Activated T-cell treated with anti-CD3 and anti-CD28 coated beads, Interleukin-2, amount 50 U/mL, for 48 hours (primary cell): ENCODE data around the gene CTNS.

Experiments used
- DNase-seq, 2 experiments: peaks; one replicate each; pipeline ENCODE4 v3.0.0-alpha.2; 2020

CTNS gene

DNA sequence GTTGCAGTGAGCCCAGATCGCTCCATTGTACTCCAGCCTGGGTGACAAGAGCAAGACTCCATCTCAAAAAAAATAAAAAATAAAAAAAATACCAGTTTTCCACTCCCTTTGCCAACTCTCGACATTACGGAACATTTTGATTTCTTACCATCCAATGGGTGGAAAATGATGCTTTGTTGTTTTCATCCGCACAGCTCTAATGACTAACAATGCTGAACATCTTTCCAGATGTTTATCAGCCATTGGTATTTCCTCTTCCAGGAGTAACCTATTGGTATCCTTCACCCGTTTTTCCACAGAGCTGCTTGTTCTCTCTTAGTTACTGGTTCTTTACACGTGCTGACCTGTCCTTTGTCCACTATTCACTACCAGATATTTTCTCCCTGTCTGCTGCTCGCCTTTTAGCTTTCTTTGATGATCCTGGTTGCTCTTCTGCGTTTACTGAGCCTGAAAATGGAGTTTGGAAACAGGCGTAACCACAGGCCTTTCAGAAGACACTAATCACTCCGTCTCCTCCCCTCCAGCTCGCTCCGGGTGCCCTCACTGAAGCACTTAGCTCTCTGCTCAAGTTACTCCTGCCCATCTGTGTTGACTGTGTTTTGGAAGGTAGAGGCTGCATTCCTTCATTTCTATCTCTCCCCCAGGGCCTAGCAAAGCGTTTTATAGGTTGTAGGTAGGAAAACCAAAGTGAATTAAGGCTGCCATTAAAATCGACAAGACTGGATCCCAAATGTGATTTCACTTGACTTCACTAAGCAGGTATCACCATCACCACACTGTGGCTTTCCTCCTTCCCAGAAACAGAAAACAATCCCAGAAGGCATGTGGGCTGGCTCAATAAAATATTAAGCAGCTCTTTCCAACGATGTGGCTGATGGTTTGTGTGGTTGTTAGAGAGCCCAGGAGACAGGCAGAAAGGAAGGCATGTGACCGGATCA, 9.5 kb upstream of the CTNS start:
- DNase-seq = no peak

DNA sequence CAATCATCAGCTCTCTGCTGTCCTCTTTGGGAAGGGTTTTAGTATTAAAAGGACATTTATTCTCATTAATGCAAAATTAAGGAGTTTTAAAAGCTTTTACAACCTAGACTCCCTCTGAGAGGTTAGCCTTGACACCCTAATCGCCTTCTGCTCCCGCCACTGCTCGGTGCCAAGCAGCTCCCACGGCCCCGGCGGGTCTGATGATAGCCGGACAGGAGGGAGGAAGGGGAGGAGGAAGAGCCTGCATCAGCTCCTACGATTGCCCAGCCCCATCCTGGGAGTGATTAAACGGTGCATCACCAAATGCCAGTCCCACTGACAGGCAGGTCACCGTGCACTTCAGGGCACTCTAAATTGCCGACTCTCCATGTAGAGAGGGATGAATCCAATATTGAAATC, 8.8 kb upstream of the CTNS start:
- DNase-seq = no peak

DNA sequence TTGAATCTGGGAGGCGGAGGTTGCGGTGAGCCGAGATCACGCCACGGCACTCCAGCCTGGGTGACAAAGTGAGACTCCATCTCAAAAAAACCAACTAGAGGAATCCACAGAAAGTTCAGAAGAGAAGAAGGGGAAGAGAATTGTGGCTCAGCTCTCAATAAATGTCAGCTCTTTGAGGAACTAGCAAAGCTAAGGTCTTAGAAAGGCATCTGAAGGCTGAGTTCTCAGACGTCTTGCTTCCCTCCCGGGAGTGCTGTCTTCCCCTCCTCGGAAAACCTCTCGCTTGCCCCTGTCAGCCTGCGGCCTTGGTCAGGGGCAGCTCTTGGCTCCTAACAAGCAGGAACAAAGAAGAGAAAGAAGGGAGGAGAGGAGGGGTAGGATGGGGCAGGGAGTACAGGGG, 5.8 kb upstream of the CTNS start:
- DNase-seq = no peak

DNA sequence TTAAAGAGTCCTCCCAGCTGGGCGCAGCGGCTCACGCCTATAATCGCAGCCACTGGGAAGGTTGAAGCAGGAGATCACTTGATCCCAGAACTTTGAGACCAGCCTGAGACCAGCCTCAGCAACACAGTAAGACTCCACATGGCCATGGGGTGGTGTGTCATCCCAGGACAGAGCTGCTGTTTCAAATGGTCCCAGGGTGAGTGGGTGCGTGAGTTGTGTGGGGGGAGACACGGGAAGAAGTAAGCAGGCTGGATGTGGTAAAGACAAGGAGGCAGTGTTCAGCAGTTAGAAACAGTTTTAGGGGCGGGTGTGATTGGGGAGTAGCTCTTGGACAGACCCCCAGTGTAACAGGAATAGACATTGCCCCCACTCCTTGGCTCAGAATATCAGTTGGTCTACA, 4.3 kb upstream of the CTNS start:
- DNase-seq = no peak

DNA sequence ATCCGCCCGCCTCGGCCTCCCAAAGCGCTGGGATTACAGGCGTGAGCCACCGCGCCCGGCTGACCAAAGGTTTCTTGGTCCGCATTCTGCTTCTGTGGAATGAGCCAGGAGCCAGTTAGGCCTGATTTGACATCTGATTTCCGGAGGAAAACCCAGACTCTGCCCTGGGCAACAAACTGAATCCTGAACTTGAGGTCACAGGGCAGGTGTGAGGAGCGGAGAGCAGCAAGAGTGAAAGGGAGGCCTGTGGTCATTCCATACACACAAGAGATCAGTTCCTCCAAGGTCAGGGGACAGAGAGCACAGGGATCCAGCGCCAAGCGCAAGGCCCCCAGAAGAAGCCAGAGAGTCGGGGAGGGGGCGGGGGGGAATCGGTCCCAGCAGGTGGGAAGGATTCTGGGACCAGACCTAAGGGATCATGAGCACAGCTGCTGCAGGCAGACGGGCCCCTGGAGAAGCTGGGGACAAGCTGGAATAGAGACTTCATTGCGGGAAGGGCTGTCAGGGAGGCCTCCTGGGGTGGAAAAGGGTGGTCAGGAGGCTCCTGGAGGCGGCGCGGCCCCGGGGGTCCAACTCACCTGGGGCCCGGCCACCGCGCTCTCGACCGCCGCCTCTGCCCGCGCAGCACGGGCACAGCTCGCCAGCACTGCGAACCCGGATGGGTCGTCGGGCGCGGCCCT, 946 bp upstream of the CTNS start:
- DNase-seq = no peak

DNA sequence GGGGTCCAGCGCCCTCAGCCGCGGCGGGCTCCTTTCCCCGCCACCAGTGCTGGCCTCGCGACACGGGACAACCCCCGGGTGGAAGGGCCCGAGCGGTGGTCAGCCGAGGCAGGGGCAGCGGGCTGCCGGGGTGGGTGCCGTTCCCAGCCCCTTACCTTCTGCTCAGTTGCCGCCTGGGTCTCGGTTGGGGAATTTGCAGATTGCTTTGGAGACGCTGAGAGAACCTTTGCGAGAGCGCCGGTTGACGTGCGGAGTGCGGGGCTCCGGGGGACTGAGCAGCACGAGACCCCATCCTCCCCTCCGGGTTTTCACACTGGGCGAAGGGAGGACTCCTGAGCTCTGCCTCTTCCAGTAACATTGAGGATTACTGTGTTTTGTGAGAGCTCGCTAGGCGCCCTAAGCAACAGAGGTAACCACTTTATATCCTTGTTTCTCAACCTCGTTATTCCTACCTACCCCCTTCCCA, 381 bp downstream of the CTNS start:
- no peak for DNase-seq

DNA sequence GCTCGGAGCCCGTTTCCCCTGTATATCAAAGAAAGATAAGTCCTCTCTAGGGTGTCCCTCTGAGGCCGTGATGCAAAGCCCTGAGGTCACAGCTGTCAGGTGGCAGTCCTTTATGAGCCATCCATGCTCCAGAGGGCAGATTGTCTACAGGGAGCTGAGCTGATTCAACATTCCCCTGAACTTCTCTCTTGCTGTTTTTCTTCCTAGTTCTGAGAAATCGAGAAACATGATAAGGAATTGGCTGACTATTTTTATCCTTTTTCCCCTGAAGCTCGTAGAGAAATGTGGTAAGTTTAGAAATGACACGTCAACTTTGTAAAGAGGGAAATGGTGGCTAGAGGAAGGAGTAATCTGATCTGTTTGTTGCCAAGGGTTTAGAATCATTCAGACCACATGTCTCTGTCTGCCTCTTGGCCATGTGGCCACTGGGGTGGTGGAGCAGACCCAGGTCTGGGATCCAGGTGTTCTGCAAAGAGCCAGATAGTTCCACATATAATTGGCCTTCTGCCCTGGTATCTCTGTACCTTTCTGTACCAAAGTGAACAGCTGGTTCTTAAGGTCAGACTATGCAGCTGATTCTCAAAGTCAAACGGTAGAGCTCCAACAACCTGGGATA, 3.5 kb downstream of the CTNS start:
- peak; percentile 57 to 68 for DNase-seq

DNA sequence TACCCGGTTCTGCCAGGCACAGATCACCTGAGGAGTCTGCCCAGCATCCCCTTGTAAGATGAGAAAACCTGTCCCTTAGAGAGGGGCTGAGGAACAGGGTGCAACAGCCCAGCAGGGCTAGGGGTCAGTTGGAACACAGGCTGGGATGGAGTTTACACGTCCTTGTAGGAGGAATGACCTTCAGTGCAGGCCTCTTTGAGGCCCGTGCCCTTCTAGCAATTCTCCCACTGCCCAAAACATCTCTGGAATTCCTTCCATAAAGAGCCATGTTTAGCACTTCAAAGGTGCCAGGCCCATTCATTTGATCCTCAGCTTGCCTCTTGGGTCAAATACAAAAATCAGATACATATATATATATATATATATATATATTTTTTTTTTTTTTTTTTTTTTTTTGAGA, 4.5 kb downstream of the CTNS start:
- no peak for DNase-seq

DNA sequence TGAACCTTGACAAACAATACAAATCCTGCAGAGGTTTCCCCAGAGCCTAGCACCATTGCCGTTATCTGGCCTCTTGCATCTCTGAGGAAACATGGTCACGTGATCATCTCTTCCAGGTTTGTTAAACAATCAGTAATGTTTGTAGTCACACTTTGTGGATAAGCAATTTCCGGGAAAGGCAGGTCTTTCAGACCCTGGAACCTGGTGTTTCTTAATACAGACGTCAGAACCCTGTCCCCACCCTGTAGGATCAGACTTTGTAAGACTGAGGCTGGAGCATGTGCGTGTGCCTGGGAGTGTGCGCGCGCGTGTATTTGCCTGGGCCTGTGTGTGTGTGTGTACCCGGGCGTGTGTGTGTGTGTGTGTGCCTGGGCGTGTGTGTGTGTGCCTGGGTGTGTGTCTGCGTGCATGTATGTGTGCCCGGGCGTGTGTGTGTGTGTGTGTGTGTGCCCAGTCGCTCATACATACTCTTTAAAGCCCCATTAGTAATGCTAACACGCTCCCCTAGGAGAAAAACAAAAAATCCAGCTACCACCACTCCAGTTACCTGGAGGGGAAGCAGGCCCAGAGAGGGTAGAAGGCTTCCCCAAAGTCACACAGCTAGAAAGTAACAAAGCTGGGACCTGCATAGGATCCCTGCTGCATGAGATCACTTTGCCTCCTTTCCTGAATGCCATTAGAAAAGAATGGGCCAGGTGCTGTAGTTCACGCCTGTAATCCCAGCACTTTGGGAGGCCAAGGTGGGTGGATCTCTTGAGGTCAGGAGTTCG, 5.3 kb downstream of the CTNS start:
- no peak for DNase-seq

DNA sequence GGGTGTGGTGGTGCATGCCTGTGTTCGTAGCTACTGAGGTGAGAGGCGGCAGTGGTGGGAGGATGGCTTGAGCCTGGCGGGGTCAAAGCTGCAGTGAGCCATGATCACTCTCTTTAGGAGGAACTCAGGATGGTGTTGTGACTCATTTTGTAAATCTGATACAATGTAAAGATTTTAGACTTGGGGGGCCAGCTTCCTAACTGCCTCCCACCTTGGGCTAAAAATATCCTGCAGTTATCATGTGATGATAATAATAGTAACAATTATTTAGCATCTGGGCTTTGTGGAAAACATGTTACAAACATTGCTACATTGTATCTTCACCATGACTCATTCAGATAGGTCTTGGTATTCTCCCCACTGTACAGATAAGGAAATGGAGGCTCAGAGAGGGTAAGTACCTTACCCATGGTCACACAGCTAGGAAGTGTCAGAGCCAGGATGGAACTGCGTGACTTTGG, 7.4 kb downstream of the CTNS start:
- peak in 1 of 2 experiments; percentile 51 for DNase-seq

DNA sequence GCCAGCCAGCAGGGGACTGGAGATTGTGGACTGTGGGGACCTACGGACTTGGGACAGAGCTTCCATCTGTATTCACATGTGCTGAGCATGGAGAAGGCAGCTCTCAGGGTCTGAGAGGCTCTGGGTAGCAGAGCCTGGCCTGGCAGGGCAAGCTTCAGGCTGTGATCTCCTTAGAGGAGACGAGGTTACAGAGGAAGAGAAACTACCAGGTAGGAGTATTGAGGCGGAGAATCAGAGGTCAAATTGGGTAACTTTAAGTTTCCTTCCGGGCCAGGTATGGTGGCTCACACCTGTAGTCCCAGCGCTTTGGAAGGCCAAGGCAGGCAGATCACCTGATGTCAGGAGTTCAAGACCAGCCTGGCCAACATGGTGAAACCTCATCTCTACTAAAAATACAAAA, 8.8 kb downstream of the CTNS start:
- no peak for DNase-seq

DNA sequence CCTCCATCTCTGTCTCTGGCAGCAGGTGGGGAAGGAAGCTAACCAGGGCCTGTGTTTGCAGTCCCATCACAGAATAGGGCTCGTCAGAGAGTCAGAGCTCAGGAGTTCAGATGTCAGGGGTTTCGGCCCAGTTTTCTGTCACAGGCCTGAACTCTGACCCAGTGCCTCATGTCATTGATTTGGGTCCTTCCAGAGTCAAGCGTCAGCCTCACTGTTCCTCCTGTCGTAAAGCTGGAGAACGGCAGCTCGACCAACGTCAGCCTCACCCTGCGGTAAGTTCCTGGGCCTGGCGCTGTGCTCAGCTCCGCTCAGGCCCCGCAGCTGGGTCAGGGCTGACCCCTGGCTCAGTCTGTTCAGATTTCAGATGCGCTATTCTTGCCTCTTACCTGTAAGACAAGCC, 10.7 kb downstream of the CTNS start:
- DNase-seq = no peak

DNA sequence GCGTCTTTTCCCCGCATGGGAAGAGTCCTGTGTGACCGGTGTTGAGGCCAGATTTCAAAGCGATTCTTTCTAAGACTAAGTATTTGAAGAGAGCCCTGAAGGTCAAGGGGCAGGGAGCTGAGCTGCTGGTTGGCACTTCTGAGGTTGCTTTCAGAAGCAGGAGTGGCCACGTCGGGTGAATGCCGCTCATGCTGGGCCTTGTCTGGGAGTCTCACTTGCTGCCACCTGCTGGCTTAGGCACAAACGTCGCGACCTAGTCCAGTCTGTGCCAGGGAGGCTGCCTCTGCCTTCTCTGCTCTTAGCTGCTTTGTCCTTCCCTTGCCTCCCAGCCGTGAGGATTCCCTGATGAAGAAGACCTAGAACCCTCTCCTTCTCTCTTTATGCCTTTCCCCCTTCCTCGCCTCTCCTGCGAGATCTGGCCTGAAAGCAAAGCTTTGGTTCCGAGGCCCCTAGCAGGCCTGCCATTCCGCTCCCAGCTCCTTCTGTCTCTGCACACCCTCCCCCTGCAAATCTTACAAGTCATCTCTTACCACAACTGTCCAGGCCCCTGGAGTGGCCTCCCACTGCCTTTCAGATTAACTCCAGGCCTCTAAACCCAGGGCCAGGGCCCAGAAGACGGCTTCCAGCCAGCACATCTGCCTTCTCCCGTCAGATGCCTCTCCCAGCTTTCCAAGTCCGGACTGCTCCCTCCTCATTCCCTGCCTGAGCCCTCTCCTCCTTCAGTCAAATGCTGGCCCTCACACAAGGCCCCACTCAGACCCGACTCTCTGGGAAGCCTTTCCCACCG, 11.4 kb downstream of the CTNS start:
- peak; percentile 65 to 70 for DNase-seq

DNA sequence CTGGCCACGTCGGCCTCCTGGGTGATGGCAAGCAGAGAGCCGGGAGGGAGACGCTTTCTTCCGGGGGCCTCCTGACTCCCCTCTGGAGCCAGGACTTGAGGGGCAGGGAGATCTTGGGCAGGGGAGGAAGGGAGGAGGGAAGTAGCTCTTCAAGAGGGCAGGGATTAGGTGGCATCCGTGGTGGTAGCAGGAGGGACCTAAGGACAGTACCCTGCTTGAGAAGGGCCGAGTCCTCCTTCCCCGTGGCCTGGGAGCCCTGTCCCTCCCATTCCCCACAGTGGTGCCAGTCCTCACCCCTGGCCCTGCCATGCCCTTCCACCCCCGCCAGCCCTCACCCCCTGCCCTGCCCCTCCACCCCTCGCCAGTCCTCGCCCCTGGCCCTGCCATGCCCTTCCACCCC, 19.2 kb downstream of the CTNS start:
- no peak for DNase-seq

DNA sequence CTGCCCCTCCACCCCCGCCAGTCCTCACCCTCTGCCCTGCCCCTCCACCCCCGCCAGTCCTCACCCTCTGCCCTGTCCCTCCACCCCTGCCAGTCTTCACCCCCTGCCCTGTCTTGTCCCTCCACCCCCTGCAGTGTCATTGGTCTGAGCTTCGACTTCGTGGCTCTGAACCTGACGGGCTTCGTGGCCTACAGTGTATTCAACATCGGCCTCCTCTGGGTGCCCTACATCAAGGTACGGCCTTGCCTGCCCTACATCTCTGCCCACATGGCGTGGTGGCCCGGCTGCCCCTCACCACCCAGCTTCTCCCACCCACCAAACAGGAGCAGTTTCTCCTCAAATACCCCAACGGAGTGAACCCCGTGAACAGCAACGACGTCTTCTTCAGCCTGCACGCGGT, 19.8 kb downstream of the CTNS start:
- no peak for DNase-seq

DNA sequence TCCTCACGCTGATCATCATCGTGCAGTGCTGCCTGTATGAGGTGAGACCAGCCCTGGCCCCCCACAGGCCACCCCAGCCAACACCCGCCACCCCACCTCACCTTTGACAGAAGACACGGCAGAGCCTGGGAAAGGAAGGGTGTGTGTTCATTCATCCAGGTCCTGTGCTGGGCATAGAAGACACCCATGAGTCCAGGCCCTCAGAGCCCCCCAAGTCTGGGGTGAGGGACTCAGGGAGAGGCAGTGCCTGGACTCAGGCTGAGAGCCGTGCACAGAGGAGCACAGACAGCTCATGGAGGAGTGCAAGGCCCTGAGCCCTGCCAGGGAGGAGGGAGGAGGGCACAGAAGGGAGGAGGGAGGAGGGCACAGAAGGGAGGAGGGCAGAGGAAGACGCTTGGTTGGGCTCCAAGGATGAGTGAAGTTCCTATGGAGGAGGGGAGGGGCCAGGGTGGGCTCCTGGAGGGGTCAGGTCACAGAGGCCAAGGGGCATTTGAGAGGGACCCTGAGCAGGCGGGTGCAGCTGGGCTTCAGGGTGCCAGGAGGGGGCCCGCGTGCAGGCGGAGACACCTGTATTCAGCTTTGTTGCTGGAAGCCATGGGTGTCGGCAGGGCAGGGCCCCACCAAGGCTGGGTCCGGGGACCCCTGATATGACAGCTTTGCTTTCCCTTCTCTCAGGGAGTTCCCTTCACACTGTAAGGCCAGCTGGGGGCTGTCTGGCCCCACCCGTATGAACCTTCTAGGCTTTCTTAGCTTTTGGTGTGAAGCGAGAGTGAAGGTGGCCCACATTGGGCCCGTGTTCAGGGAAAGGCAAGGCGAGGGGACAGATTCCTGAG, 20.4 kb downstream of the CTNS start:
- no peak for DNase-seq

DNA sequence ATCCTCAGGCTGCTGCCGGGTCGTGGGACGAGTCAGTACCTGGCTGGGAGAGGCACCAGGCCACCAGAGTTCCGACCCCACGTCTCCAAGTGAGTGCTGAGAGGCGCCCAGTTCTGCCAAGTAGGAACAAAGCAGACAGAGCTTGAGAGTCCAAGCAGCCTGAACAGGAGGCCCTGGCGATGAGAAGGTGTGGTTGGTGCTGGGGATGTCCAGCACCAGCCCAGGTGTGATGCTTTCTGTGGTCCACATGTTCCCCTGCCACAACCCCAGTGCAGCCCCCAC, 21.0 kb downstream of the CTNS start:
- DNase-seq = no peak

DNA sequence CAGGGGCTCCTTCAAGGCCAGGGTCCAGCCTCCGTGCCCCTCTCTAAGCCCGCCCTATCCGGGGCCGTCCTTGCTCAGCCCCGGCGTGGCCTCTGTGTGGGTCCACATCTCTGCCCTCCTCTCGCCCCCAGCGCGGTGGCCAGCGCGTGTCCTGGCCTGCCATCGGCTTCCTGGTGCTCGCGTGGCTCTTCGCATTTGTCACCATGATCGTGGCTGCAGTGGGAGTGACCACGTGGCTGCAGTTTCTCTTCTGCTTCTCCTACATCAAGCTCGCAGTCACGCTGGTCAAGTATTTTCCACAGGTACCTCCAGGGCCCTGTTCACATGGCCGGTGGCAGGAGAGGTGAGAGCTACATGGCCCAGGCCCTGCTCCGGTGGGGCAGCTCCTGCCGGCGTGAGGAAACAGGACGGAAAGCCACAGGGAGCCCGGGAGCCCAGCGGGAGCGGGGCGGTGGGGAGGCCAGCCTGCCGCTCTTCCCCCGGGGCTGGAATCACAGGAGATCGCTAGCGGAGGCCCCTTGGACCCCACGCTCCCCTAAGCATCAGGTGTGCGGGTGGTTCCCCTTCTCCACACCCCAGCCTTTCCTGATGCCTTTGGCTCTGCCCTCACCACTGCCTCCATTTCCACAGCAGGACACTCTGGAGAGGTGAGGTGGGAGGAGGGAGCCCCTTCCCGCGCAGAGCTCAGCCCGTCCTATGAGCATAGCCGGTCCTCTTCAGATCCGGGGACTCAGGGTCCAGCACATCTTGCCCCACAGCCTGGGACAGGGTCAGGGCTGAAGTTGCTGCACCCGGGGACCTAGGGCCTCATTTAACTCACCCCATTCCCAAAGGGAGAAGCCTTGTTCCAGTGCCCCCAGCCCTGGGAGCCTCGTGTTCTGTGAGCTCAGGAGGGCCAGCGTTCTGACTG, 21.6 kb downstream of the CTNS start:
- no peak for DNase-seq

DNA sequence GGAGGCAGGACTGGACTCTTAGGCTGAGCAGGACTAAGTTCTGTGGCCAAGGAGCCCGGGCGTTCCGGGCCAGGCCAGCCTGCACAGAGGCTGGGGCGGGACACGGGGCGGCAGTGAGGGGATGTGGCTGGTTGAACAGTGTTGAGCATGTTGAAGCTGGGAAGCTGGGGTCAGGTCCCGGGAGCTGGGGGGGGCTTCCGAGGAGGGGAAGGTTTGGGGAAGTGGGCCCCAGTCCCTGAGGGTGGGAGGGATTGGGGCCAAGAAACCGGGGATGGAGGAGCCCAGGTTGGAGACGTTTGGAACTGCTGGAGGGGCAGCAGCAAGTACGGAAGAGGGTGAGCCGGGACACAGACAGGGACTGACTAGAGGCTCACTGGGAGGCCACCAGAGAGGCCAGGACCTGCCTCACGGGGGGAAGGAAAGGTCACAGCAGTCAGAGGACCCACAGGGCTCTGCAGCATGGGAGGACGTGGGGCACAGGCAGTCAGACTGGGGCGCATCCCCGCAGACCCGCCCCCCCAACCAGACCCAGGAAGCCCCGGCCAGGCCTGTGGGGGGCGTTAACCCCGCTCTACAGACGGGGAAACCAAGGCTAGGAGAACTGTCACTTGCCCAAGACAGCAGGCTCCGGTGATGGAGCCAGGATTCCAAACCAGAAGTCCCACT, 22.4 kb downstream of the CTNS start:
- no peak for DNase-seq
